Chondrocyte (in vitro differentiated cells): ENCODE measurements around the gene BRPF1. TPM values are rescaled to one million over a fixed set of nuclear protein-coding genes. Genes with fewer than 3 reads are reported as not detected.
A peak's percentile ranks its signal among the peaks of the same experiment; 100 is the strongest.

ENCODE experiments used
- DNase-seq: peaks from one replicate; pipeline ENCODE4 v3.0.0; 2021; ENCODE audit warnings: mixed read lengths, low spot score
- H3K27ac Mint-ChIP-seq: one replicate; pipeline ENCODE4 v1.8.0; 2021; ENCODE audit warnings: mild to moderate bottlenecking, moderate library complexity, mixed read lengths; ENCODE audit not compliant: unreplicated experiment
- H3K27me3 Mint-ChIP-seq: 2 replicates; pipeline ENCODE4 v1.8.0; 2021; ENCODE audit warnings: low read depth, mixed read lengths
- H3K36me3 Mint-ChIP-seq: 2 replicates; pipeline ENCODE4 v1.8.0; 2021; ENCODE audit warnings: low read depth, mixed read lengths
- H3K4me1 Mint-ChIP-seq: 2 replicates; pipeline ENCODE4 v1.8.0; 2021; ENCODE audit warnings: low read depth, mild to moderate bottlenecking, mixed read lengths
- H3K4me3 Mint-ChIP-seq: one replicate; pipeline ENCODE4 v1.8.0; 2021; ENCODE audit warnings: mild to moderate bottlenecking, moderate library complexity, mixed read lengths; ENCODE audit not compliant: unreplicated experiment
- H3K9me3 Mint-ChIP-seq: 2 replicates; pipeline ENCODE4 v1.8.0; 2021; ENCODE audit warnings: low read depth, mixed read lengths
- CTCF ChIP-seq: fragments of 200-600 bp; sonication (generic); IDR thresholded peaks from 2 replicates; pipeline ENCODE4 v1.5.0; 2021; ENCODE audit warnings: antibody characterized with exemption, mild to moderate bottlenecking, moderate library complexity
- total RNA-seq: library from RNA; stranded (reverse); gene quantifications from 3 replicates; pipeline ENCODE4 v1.2.1, GENCODE V29; 2021

The BRPF1 gene
- total RNA-seq, 1 donor from 2014 or later, result 15.5 TPM

GRCh38 chr3:9749296-9749644, 17.7 kb downstream of the BRPF1 start:
- Mint-ChIP-seq H3K27me3 (no peaks in the 10 kb centered on the region), H3K27ac (peak overlapping the region; percentile 96), H3K36me3 (peaks cover 26% of the 10 kb centered on the region), H3K4me1 (peaks cover 45% of the 10 kb centered on the region), H3K9me3 (no peaks in the 10 kb centered on the region), H3K4me3 (peak overlapping the region; percentile 96)
- no peak for DNase-seq
- peak; percentile 10 for TF ChIP-seq CTCF

- H3K36me3 Mint-ChIP-seq, result peaks cover 25% of the 10 kb centered on the region
- DNase-seq, result peak; percentile 98
- peak within 1 kb of the TSS; percentile 96 for H3K4me3 Mint-ChIP-seq
- TF ChIP-seq CTCF, result no peak
- H3K9me3 Mint-ChIP-seq, result no peaks in the 10 kb centered on the region
- H3K27ac Mint-ChIP-seq, result peak within 1 kb of the TSS; percentile 96
- no peaks in the 10 kb centered on the region for H3K27me3 Mint-ChIP-seq
- peaks cover 50% of the 10 kb centered on the region for H3K4me1 Mint-ChIP-seq
Observed at GRCh38 chr3:9749645-9750555, 18.4 kb downstream of the BRPF1 start, which contains the start of gene OGG1. Gene OGG1, plus strand, starts transcription at chr3:9749952. Its CDS starts 335 bp downstream, at chr3:9750287.

GRCh38 chr3:9750556-9751411, 19.2 kb downstream of the BRPF1 start:
- no peak for TF ChIP-seq CTCF
- Mint-ChIP-seq H3K9me3 (no peaks in the 10 kb centered on the region), H3K27me3 (no peaks in the 10 kb centered on the region), H3K4me3 (peak overlapping the region; percentile 96), H3K4me1 (peaks cover 53% of the 10 kb centered on the region), H3K36me3 (peaks cover 27% of the 10 kb centered on the region), H3K27ac (peak overlapping the region; percentile 96)
- DNase-seq, result no peak

- no peaks in the 10 kb centered on the region for H3K27me3 Mint-ChIP-seq
- H3K9me3 Mint-ChIP-seq, result no peaks in the 10 kb centered on the region
- H3K4me1 Mint-ChIP-seq, result peaks cover 30% of the 10 kb centered on the region
- peaks cover 27% of the 10 kb centered on the region for H3K36me3 Mint-ChIP-seq
- H3K4me3 Mint-ChIP-seq, result no peak overlapping the region
- no peak for TF ChIP-seq CTCF
- DNase-seq, result no peak
- H3K27ac Mint-ChIP-seq, result peak overlapping the region; percentile 66
Observed at GRCh38 chr3:9754678-9755077, 23.1 kb downstream of the BRPF1 start.

DNA sequence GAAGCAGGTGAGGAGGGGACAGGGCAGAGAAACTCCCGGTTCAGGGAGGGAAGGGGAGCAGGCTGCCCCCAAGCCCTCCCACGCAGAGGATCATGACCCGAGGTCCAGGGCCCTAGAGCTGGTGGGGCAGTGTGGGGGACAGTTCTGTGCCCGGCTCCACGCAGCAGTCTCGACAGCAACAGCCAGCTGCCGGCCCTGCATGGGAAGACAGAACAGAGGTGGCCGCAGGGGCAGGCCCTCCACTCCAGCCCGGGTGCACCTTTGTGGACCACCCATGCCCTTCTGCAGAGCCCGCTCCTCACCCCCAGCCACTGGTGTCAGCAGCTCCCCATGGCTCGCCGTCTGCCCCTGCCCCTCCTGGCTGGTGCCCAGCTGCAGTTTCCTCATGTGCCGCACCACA, 25.9 kb downstream of the BRPF1 start:
- H3K4me1 Mint-ChIP-seq, result peaks cover 8% of the 10 kb centered on the region
- H3K4me3 Mint-ChIP-seq, result no peak overlapping the region
- H3K36me3 Mint-ChIP-seq, result peaks cover 26% of the 10 kb centered on the region

More for the DNA sequence above, 25.9 kb downstream of the BRPF1 start:
- DNase-seq, result no peak
- no peak overlapping the region for H3K27ac Mint-ChIP-seq
- no peak for TF ChIP-seq CTCF
- no peaks in the 10 kb centered on the region for H3K9me3 Mint-ChIP-seq
- no peaks in the 10 kb centered on the region for H3K27me3 Mint-ChIP-seq
